ENCODE results near the gene MRNIP.

The MRNIP gene

DNA sequence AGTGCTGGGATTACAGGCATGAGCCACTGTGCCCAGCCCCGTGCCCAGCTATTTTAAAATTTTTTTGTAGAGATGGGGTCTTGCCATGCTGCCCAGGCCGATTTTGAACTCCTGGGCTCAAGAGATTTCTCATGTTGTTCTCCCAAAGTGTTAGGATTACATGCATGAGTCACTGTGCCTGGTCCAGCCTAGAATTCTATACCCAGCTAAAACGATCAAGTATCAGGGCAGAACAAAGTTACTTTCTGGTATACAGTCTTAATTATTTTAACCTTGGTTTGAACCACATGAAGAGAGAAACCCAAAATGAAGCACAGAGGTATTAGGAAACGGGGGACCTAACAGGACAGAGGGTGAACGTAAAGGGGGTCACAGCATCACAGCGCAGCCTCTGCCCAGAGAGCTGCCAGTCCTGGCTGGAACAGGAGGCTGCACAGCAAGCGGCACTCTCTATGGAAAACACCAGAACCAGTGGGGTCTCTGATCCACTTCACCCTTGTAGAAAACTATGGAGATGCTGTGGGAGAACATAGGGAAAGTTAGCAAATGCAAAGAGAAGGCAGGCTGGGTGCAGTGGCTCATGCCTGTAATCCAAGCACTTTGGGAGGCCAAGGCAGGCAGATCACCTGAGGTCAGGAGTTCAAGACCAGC lies 27.7 kb downstream of the MRNIP start:
- TF ChIP-seq ZBTB7A (IDR thresholded peaks at IDR 0.05; ENCODE audit: low read depth) (no peak), EP300 (IDR thresholded peaks at IDR 0.05; ENCODE audit: borderline replicate concordance) (no peak), CREB1 (IDR thresholded peaks at IDR 0.05; ENCODE audit: low read depth) (no peak), FOXM1 (IDR thresholded peaks at IDR 0.05; ENCODE audit: borderline replicate concordance, low read depth) (no peak), EGR1 (IDR thresholded peaks at IDR 0.05) (no peak), NFIC (IDR thresholded peaks at IDR 0.05) (no peak), YY1 (IDR thresholded peaks at IDR 0.05; ENCODE audit: low read depth) (no peak), TCF12 (IDR thresholded peaks at IDR 0.05; ENCODE audit: low read depth) (no peak), TAF1 (IDR thresholded peaks at IDR 0.05; ENCODE audit: low read depth) (no peak), RAD21 (IDR thresholded peaks at IDR 0.05; ENCODE audit: low read depth) (no peak), TEAD4 (IDR thresholded peaks at IDR 0.05) (no peak), CEBPB (IDR thresholded peaks at IDR 0.05) (no peak)
- TF ChIP-seq, protein P1, sequence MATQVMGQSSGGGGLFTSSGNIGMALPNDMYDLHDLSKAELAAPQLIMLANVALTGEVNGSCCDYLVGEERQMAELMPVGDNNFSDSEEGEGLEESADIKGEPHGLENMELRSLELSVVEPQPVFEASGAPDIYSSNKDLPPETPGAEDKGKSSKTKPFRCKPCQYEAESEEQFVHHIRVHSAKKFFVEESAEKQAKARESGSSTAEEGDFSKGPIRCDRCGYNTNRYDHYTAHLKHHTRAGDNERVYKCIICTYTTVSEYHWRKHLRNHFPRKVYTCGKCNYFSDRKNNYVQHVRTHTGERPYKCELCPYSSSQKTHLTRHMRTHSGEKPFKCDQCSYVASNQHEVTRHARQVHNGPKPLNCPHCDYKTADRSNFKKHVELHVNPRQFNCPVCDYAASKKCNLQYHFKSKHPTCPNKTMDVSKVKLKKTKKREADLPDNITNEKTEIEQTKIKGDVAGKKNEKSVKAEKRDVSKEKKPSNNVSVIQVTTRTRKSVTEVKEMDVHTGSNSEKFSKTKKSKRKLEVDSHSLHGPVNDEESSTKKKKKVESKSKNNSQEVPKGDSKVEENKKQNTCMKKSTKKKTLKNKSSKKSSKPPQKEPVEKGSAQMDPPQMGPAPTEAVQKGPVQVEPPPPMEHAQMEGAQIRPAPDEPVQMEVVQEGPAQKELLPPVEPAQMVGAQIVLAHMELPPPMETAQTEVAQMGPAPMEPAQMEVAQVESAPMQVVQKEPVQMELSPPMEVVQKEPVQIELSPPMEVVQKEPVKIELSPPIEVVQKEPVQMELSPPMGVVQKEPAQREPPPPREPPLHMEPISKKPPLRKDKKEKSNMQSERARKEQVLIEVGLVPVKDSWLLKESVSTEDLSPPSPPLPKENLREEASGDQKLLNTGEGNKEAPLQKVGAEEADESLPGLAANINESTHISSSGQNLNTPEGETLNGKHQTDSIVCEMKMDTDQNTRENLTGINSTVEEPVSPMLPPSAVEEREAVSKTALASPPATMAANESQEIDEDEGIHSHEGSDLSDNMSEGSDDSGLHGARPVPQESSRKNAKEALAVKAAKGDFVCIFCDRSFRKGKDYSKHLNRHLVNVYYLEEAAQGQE (IDR thresholded peaks at IDR 0.05; ENCODE audit: low read depth) = no peak
- TF ChIP-seq, protein P2, sequence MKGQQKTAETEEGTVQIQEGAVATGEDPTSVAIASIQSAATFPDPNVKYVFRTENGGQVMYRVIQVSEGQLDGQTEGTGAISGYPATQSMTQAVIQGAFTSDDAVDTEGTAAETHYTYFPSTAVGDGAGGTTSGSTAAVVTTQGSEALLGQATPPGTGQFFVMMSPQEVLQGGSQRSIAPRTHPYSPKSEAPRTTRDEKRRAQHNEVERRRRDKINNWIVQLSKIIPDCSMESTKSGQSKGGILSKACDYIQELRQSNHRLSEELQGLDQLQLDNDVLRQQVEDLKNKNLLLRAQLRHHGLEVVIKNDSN (IDR thresholded peaks at IDR 0.05) = no peak
- TF ChIP-seq, protein P3, sequence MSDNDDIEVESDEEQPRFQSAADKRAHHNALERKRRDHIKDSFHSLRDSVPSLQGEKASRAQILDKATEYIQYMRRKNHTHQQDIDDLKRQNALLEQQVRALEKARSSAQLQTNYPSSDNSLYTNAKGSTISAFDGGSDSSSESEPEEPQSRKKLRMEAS (IDR thresholded peaks at IDR 0.05) = no peak

DNA sequence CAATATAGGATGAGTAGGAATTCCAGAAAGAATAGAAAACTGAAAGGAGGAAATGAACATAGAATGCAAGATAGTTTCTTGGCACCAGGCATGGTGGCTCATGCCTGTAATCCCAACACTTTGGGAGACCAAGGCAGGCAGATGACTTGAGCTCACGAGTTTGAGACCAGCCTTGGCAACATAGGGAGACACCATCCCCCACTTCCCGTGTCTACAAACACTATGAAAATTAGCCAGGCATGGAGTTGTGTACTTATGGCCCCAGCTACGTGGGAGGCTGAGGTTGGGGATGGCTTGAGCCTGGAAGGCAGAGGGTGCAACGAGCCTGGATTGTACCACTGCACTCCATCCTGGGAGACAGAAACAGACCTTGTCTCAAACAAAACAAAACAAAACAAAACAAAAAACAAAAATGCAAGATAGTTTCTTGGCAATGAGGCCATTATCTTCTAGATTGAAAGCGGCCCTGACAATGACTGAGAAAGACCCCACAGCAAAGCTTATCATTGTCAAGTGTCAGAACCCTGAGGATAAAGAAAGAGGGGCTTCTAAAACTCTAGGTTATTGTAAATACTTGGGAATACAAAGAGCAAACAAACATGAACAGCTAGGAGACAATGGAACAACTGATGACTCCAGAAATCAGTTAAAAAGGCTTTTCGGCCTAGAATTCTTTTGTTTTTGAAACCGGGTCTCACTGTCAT lies 28.7 kb downstream of the MRNIP start:
- TF ChIP-seq, protein P2 (IDR thresholded peaks at IDR 0.05) = no peak
- TF ChIP-seq CEBPB (IDR thresholded peaks at IDR 0.05) (no peak), ZBTB7A (IDR thresholded peaks at IDR 0.05; ENCODE audit: low read depth) (no peak), NFIC (IDR thresholded peaks at IDR 0.05) (no peak), CREB1 (IDR thresholded peaks at IDR 0.05; ENCODE audit: low read depth) (no peak), TCF12 (IDR thresholded peaks at IDR 0.05; ENCODE audit: low read depth) (no peak), FOXM1 (IDR thresholded peaks at IDR 0.05; ENCODE audit: borderline replicate concordance, low read depth) (no peak), RAD21 (IDR thresholded peaks at IDR 0.05; ENCODE audit: low read depth) (no peak), EP300 (IDR thresholded peaks at IDR 0.05; ENCODE audit: borderline replicate concordance) (no peak)
- TF ChIP-seq, protein P1 (IDR thresholded peaks at IDR 0.05; ENCODE audit: low read depth) = no peak
- TF ChIP-seq, protein P3 (IDR thresholded peaks at IDR 0.05) = no peak

- TF ChIP-seq, protein P3 (IDR thresholded peaks at IDR 0.05) = no peak
- TF ChIP-seq EGR1 (IDR thresholded peaks at IDR 0.05) (no peak), TAF1 (IDR thresholded peaks at IDR 0.05; ENCODE audit: low read depth) (no peak), FOXM1 (IDR thresholded peaks at IDR 0.05; ENCODE audit: borderline replicate concordance, low read depth) (no peak), YY1 (IDR thresholded peaks at IDR 0.05; ENCODE audit: low read depth) (no peak), TCF12 (IDR thresholded peaks at IDR 0.05; ENCODE audit: low read depth) (no peak), ZBTB7A (IDR thresholded peaks at IDR 0.05; ENCODE audit: low read depth) (no peak), RAD21 (IDR thresholded peaks at IDR 0.05; ENCODE audit: low read depth) (no peak), CEBPB (IDR thresholded peaks at IDR 0.05) (no peak), NFIC (IDR thresholded peaks at IDR 0.05) (no peak), CREB1 (IDR thresholded peaks at IDR 0.05; ENCODE audit: low read depth) (no peak), TEAD4 (IDR thresholded peaks at IDR 0.05) (no peak)
Measured at GRCh38 chr5:179828756-179829421, 29.7 kb downstream of the MRNIP start.

DNA sequence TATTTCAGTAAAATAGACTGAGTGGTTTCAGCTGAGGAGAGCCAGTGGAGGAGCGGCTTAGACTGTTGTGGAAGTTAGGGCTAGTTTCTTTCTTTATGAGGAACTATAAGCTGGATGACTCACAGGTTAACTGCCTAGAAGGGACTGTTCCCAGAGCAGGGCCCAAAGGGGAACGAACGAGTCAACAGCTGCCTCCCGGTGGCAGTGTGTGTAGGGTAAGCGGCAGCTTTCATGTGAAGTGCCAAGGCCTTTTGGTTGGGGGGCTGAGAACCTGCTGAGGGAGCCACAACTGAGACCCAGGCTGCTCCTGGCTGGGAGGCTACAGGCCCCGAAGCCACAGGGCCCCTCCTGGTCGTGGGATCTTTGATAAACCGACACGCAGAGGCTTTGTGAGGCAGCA lies 30.9 kb downstream of the MRNIP start:
- no peak for TF ChIP-seq ZBTB7A (IDR thresholded peaks at IDR 0.05; ENCODE audit: low read depth)

- no peak for TF ChIP-seq EGR1 (IDR thresholded peaks at IDR 0.05)
- TF ChIP-seq, protein P2 (IDR thresholded peaks at IDR 0.05) = no peak
- TF ChIP-seq CREB1 (IDR thresholded peaks at IDR 0.05; ENCODE audit: low read depth) = no peak
- TF ChIP-seq RAD21 (IDR thresholded peaks at IDR 0.05; ENCODE audit: low read depth) = no peak
- no peak for TF ChIP-seq FOXM1 (IDR thresholded peaks at IDR 0.05; ENCODE audit: borderline replicate concordance, low read depth)
Measured at GRCh38 chr5:179825655-179826182, 32.9 kb downstream of the MRNIP start.
